ENCODE measurements around the gene KCTD4.
"Not testable (repeated sequence)": the region's sequence is repeated elsewhere in the genome, so short reads cannot be mapped to it uniquely, and the experiment has no call there.

The KCTD4 gene

GRCh38 chr13:45200701-45201232 is at the start of gene KCTD4:
KCTD4 (minus strand) TSS chr13:45201045; CDS start chr13:45194567, 6,478 bp downstream.
- no peak for DNase-seq

DNA sequence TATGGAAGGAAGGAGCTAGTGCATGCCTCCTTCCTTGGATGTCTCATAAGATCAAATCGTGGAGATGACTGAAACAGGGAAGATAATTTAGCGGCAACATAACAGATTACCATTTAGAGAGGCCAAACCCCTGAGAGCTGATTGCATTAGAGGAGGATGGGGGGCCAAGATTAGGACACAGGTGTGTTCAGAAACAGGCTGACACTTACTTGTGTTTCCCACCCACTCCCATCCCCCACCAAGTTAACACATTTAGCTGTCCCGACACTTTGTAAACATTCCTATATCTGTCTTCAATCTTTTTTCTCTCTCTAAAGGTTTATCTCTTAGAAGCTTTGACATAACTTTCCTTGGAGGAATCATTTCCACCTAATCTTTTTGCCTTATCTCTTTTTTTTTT is 48.8 kb upstream of the KCTD4 start:
- DNase-seq = no peak

- DNase-seq = not testable (repeated sequence)
These were observed 43.9 kb upstream of the KCTD4 start for GRCh38 chr13:45244736-45245135.

- no peak for DNase-seq
These were observed 42.2 kb upstream of the KCTD4 start for GRCh38 chr13:45243077-45243476.

DNA sequence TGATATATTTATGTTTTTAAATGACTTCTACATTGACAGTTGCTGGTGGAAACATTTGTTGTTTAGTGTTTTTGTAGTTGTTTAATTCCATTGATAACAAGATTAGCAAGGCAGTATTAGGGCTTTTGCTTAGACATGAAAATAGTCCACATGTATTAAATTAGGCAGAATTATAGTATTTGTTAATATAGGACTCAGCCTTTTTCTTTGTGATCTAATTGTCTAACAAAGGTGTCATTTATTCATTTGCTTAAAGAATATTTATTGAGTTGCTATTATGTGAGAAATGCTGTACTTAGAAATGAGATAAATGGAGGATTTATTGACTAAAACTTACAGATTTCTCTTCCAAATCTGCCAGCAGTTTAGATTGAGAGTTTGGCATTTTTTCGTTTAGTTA is 41.7 kb upstream of the KCTD4 start:
- DNase-seq = no peak

- DNase-seq = no peak
These were observed 41.2 kb upstream of the KCTD4 start for GRCh38 chr13:45242070-45242469.

GRCh38 chr13:45240143-45240542 is 39.3 kb upstream of the KCTD4 start:
- no peak for DNase-seq

GRCh38 chr13:45238945-45239795 is 38.3 kb upstream of the KCTD4 start:
- DNase-seq = no peak

DNA sequence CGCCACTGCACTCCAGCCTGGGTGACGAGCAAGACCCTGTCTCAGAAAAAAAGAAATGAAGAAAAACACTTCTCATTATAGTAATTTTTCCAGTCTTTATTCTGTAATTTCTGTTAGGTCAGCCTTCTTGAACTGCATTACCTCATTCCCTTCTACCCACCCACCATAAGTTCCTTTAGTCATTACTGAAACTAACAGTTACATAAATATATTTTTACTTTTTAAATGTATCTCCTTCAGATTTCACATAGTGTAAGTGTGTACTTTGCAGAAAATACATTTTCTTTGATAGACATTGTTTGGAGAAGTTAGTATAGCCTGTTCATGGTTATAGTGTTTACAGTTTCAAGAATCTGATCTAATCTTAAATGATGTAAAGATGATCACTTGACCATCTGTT is 31.7 kb upstream of the KCTD4 start:
- no peak for DNase-seq

DNA sequence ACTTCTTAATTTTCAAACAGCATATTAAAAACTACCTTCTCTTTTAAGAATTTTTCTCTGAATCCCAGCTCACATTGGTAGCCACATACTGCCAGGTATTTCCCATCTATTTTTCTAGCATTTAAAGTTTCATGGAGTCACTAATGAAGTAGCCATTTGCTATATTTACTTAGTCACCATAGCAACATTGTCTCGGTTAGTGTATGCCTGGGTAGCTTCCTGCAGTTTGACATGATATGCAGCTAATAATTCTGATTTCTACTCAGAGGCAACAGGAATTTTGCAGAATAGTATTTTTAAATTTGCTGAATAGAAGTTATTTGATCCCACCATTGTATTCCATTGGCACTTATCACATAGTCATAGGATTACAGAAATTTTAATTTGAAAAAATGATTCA is 30.9 kb upstream of the KCTD4 start:
- DNase-seq = no peak

GRCh38 chr13:45231305-45231704 is 30.5 kb upstream of the KCTD4 start:
- DNase-seq = no peak

GRCh38 chr13:45229172-45229571 is 28.3 kb upstream of the KCTD4 start:
- no peak for DNase-seq

- DNase-seq = no peak
These were observed 27.2 kb upstream of the KCTD4 start for GRCh38 chr13:45228002-45228401.

DNA sequence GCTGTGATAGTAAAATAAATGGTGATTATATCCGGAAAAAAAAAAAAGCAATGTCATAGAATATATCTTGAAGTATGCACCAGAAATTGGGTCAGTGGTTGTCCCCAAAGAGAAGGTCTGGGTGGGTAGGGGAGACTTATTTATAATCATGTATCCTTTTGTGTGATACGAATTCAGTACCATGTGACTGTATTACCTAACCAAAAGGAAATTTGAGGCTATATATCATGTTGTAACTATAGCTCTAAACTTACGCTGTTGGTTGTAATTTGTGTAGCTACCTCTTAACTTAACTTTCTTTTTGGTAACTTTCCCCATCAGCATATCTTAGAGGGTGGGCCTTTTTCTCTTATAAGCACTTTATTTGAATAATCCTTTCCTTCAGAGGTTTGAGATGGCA is 25.2 kb upstream of the KCTD4 start:
- DNase-seq = no peak

DNA sequence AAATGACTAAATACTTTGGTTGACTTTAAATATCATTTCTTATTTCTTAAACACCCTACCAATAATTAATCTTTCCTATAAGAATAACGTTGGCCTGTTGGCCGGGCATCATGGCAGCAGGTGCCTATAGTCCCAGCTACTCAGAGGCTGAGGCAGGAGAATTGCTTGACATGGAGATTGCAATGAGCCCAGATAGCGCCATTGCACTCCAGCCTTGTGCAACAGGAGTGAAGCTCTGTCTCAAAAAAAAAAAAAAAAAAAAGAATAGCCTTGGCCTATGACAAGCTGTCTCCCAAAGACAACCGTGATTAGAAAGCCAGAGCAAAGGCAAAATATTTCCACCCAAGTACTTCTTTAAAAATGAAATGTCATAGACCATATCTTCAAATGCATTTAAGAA is 24.5 kb upstream of the KCTD4 start:
- DNase-seq = no peak

GRCh38 chr13:45224176-45224575 is 23.3 kb upstream of the KCTD4 start:
- DNase-seq = no peak

DNA sequence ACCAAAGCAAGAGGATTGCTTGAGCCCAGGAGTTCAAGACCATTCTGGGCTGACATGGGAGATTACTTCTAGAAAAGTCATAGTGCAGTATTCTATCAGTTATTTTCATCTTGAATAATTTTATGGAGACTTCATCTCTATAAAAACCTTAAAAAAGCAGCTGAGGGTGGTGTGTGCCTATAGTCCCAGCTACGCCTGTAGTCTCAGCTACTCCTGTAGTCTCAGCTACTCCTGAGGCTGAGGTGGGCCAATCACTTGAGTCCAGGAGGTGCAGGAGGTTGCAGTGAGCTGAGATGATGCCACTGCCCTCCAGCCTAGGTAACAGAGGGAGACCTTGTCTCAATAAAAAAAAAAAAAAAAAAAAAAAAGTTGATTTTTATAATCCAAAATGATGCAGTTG is 22.1 kb upstream of the KCTD4 start:
- DNase-seq = no peak

DNA sequence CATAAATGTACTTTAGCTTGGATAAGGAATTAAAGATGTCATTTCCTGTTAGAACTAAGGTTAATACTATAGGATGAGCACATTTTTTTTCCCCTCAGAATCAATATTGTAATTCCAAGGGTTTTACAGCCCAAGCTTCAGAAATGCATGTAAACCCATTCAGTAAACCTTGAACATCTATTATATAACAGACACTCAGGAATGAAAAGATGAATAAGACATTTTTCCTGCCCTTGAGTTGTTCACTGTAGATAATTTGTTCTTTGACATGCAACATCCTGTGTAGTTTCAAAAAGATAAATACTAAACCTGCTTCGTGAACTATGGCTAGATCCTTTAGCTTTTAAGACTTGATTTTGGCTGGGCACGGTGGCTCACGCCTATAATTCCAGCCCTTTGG is 21.7 kb upstream of the KCTD4 start:
- DNase-seq = no peak

DNA sequence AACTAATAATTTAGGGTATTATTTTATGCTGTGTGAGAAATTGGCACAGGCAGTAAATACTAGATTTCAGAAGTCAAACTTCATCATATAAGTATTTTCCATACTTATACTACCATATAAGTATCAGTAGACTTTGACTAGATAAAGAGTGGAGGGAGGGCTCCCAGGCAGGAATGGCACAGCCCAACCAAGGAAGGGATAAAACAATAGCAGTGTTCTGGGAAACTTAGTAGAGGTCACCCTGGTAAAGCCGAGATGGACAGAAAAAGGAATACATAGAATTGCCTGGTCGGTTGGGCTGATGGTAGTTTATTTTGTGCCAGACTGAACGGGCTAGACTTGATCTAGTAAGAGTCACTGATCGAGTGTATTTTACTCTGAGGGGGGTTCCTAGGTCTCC is 19.6 kb upstream of the KCTD4 start:
- no peak for DNase-seq

- DNase-seq = no peak
These were observed 19.1 kb upstream of the KCTD4 start for GRCh38 chr13:45219938-45220375.

- DNase-seq = no peak
These were observed 18.5 kb upstream of the KCTD4 start for GRCh38 chr13:45219123-45219891.

DNA sequence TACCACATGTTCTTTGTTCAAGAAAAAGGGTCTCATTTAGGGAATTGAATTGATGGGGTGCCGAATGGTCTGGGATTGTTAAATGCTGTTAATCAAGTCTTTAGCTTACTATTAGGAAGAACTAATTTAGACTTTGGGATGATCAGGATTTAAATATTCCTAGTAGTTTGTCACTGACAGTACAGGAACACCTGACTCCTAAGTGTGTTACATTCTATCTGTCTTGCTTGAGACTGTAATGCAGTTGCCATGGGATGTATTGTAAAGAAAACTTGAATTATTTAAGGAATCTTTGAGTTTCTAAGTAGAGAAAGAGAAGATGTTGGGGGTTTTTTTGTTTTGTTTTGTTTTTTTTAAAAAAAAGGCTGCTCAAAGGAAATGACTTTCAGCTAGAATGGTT is 17.8 kb upstream of the KCTD4 start:
- DNase-seq = no peak

GRCh38 chr13:45216193-45216592 is 15.3 kb upstream of the KCTD4 start:
- no peak for DNase-seq
